ENCODE measurements around the gene CDK14.

CDK14 gene

DNA sequence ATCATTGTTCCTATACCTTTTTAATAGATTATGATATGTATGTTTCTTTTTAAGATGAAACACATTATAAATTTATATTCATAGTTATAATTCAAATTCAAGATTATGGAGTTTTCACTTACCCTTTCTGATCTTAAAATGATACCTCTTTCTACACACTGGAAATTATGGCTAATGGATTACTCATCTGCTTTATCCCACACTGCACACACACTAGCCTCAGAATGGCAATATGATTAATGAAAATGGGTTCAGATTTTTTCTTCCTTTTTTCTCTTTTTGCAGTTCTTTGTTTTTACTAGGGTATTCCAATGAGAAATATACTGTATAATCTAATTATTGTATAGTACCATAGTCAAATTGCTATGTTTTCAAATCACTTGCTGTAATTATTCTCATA lies 585.8 kb downstream of the CDK14 start:
- FAIRE-seq = peak; percentile 5
- DNase-seq (ENCODE audit: low spot score) = no peak

DNA sequence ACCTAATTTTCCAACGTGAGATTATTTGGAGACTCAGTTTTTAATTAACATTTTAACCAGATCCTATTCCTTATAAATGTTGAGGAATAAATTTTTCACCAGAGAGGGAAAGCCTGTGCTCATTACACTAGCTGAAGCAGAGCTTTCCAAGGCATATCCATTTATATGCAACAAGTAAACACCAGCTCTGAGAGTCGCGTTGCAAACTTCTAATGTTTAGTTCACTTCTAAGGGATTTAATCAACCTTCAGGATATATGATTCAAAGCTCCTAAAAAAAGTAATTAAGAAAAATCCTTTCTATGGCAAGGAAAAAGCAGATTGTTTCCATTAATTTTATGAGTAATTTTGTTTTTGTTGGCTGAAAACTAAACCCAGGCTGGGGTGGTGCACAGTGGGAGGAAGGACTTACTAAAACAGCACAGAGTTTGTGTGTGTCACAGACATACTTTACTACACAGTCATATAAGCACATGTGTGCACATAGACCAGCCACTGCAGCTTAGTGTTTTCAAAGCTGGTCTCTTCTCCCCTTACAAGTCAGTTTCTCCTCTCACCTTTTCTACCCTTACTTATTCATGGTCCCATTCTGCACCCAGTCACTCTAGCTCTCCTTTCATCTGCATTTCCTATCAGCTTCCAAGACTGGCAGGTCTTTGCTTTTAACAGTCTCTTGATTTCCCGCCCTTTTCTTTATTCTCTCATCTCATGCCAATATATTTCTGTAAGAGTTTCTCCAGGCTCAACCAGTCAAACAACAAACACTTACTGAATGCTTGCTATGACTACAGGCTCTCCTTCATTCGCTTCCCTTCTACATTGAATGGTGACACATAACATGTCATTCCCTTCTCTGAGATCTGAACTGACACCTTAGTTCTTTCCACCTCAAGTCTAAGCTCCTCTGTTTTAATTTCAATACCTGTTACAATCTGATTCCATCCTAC lies 587.0 kb downstream of the CDK14 start:
- DNase-seq (ENCODE audit: low spot score) = no peak
- no peak for FAIRE-seq

DNA sequence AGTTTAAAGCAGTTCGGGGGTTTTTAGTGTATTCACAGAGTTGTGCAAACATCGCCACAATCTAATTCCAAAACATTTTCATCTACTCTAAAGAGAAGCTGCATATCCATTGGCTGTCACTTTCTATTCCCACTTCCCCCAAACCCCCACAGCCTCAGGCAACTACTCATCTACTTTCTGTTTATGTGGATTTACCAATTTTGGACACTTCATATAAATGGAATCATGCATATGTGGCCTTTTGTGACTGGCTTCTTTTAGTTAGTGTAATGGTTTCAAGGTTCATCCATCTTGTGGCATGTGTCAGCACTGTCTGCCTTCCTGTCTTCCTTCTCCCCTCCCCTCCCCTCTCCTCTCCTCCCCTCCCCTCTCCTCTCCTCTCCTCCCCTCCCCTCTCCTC lies 589.6 kb downstream of the CDK14 start:
- DNase-seq (ENCODE audit: low spot score) (no peak), FAIRE-seq (no peak)

DNA sequence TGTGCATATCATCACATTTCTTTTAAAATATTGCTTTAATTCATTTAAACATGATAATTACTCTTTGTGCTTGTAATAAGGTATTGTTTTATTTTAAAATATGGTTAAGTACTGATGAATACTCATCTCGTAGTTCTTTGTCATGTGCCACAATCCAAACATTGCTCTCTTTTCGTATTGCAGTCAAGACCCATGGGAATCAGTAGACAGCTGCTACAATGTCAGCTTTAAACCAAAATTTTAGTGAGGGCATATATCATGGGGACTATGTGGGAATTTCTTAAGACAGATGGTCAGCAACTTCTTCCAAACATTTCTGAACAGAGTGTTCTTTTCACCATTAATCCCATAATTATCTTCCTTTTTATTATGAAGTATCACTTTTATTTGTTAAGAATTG lies 590.9 kb downstream of the CDK14 start:
- no peak for DNase-seq (ENCODE audit: low spot score)
- no peak for FAIRE-seq

DNA sequence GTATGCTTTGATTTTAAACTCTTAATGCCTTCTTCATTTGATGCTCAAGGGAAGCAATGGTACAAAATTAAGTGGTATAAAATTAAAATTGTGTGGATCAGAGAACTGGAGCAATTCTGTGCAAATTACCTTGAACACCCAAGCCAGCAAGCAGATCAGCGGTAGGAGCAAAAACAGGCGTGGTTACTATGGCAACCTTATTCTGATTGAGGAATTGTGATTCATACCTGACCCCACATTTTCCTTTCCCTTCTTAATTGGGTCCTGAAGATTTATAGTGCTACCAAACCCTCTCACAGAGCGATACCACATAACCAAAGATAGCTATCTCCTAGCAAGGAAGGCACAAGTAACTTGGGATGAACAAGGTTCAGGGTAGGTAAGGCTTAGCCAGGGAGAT lies 595.6 kb downstream of the CDK14 start:
- DNase-seq (ENCODE audit: low spot score) = no peak
- no peak for FAIRE-seq

DNA sequence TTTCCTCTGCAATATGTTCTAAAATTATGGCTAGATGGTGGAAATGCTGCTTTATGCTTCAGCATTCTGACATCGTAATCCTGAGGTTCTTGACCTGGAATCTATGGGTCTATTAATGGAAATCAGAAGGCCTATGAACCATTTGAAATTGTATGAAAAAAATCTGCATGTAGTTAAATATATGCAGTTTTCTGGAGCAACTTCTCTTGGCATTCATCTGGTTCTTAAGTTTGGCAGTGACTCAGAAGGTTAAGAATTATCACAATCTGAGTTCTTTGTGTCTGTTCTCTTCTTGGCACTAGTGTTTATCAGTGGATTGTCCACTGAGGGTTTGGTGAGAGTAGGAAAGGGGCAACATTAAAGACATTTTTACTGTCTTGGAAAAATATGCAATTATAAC lies 597.0 kb downstream of the CDK14 start:
- DNase-seq (ENCODE audit: low spot score) = no peak
- no peak for FAIRE-seq

DNA sequence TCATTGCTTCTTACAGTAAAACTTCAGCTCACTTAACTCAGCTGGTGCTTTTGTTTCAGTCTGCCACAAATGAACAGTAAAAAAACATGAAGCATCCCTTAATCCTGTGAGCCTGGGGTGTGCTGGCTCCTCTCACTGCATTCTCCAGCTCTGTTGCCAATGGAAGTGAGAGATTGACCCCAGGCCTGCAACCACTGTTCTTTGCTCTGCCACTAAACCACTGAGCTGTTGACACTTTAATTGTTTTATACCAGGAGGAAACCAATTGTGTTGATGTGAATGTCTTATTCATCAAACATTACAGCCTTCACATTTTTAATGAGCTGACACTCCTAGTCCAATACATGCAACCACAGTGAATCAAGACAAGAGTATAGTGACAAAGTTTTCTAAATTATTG lies 598.7 kb downstream of the CDK14 start:
- DNase-seq (ENCODE audit: low spot score) = no peak
- FAIRE-seq = no peak

DNA sequence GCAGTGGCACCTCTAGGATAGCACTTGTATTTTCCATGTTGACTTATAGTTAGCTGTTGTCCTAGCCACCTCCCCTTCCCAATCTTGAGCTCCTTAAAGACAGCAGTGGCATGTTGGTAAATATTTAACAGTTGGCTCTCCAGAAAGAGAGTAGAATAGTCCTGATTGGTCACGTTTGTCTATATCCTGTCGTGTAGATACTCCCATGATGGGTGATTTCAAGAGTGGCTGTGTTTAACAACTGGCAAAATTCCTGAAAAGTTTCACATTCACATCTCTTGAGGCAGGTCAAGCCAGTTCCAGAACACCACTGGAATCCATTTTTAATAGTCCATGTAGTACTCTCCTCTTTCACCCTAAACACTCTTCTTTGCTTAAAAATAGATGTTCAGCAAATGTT lies 599.9 kb downstream of the CDK14 start:
- DNase-seq (ENCODE audit: low spot score) = no peak
- FAIRE-seq = no peak

DNA sequence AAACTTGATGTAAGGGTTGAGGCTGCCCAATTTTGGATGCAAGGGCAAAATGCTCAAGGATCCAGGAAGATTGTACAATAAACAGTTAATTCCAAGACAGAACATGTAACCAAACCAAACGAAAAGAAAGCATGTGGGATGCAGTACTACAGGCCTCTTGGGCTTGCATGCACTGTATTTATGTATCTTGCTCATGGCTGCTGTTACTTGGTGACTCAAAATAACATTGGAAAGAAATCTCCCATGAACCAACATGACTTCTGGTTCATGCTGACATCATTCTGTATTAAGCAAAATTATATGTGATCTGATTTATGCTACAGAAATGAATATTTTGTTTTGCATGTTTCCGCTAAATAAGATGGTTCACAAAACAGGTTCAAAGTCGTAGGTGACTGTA lies 602.2 kb downstream of the CDK14 start:
- no peak for FAIRE-seq
- no peak for DNase-seq (ENCODE audit: low spot score)

DNA sequence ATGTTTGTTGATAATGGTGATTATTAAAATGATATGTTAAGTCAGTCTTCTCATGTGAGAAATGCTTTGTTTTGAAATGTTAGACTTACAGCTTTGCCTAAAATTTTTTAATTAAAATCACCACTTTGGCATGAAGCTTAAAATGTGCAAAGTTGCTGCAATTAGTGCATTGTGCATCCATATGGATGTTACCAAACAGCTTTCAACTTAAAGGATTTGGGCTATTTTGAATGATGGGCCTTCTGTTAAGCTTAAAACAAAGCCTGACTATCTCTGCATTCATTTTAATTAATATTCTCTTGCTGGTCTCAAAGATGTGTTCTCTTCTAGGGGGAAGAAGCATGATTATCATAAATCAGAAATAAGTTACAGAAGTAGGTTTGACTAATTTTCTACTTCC lies 603.5 kb downstream of the CDK14 start:
- DNase-seq (ENCODE audit: low spot score) = no peak
- FAIRE-seq = no peak

DNA sequence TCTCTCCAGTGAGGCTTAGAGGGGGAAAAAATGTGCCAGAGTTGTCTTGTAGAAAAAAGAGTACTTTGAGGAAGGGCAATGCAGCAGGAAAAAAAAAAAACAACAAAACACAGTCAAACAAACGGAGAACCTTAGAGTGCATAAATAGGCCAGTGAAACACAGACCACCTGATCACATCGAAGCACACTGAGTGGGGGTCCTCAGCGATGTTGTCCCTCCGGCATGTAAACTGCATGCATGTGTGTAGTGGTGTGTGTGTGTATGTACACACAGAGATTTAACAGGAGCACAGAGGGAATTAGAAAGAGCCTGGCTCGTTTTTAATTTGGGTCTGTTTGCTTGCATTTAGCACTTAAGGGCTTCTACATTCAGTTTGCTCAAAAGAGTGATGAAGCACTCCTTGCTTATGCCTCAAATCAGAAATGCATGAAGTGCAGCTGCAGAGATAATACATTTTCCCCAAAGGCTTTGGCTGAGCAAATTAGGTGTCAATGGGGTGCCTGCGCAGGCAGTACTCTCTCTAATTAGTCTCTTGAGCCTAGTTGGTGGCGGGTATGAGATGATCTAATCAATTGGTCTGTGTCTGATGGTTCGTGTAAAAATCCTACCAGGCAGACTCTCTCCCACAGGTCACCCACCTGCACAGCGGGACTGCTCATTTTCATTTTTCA lies 605.5 kb downstream of the CDK14 start:
- DNase-seq (ENCODE audit: low spot score) (no peak), FAIRE-seq (no peak)

DNA sequence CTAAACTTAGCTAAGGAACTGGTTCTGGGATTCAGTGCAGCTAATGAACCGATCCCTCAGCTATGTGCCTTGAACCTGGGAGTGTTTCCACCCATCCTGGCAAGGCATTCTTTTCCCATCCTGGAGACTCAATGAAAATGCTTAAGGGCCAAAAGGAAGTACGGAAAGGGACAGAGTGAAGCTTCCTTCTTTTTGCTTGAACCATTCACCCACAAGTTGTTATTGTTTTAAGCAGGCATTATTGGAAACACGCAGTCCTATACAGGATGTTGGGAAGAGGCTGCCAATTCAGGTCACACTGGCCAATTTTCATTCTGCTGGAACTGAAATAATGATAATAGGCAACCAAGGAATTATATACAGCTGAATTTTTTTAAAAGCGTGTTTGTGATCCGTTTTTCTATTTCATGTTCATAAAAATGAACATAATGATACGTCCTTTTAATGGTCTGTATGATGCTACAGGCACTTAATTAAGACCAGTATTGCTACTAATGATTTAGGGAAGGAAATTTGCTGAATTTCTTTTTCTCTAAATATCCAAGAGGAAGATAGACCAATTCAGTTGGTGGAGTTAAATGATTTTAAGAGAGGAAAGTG lies 610.3 kb downstream of the CDK14 start:
- no peak for DNase-seq (ENCODE audit: low spot score)
- no peak for FAIRE-seq

DNA sequence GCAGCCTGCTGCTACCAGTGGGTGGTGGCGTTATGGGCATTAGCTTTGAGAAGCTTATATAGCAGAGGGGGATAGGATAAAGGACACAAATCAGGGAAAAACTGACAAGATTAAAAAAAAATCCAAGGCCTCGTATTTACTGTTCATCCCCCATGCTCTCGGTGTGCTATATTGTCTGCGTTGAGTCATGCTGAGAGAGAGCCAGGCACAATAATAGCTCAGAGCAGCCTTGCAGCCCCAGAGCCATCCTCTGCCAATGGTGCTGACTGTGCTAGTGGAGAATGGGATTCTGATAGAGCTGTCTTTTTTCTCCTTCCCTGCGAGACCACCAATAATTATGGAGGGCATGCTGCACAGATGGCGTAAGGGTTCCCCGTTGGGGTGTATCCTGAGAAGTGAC lies 616.5 kb downstream of the CDK14 start:
- no peak for DNase-seq (ENCODE audit: low spot score)
- FAIRE-seq = no peak

DNA sequence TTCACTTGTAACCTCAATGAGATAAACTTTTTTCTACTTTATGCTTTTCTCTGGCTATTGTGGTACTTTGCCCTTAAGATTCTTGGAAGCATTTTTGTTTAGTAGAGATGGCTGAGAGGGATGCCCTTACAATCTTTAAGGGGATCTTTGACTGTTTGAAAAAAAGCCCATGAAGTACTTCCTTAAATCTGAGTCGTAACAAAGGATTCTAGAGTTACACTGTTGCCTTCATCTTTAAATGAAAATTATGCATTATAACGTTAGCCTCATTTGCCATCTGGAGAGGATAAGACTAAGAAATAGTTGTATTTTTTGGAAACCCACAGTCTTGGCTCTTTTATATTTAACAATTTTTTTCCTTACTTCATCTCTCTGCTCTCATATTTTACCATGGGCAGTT lies 630.3 kb downstream of the CDK14 start:
- FAIRE-seq = no peak
- DNase-seq (ENCODE audit: low spot score) = no peak

DNA sequence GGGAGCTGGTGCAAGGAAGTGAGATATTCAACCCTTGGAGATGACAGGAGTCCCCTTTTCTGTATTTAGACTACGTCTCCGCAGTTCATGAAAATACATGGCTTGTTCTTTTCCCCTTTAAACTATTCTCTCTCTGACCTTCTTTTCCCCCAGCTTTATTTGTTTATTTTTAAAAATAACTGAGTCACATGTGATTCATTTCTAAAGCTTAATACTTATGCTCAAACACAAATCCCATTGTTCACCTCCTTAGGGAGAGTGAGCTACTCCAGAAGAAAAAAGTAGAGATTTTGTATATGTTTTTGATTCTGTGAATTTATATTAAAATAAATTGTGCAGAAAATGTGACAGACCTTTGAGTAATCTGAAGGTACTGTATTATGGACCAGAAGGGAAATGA lies 632.2 kb downstream of the CDK14 start:
- no peak for DNase-seq (ENCODE audit: low spot score)
- no peak for FAIRE-seq

DNA sequence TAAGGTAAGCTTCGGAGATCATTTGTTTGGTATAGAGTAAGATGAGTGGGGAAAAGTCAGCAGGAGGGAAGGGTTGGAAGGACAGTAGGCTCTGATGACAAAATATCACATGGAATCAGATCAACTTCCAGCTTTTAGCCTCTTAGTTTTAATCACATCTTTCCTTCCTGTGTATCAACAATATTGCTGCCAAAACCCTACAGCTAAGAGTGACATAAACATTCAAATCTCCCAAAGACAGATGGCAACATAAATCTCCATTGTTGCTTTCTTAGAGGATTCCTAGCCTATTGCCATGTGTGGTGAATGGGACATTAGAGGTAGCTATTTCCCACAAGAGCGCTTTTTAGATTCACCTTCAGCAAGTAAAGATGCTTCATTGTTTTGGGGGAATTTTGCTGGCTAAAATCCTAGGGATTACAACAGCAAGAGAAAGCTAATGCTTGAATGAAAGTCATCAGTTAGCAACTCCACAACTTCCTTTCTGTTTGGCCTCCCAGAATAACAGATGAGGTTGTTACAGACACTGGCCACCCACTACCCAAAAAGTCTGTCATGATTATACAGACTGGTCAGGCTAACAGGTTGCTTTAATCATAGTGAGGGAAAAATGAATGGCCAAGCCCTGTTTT lies 632.9 kb downstream of the CDK14 start:
- FAIRE-seq (no peak), DNase-seq (ENCODE audit: low spot score) (no peak)

DNA sequence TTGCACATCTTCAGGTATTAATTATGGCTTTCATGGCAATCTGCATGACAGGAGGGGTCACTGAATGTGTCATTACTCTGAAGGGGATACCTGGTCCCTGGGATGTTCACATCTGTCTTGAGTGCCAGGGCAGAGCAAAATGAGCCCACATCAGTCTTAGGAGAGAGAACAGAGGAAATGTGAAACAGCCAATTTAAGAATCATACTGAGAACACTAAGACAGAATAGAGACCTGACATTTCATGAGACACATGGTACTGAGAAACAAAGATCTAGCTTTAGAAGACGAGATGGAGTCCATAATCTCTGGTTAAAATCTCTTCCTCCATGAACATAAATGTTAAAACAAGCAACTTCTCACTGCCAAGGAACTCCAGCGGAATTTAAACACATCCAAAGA lies 634.0 kb downstream of the CDK14 start:
- DNase-seq (ENCODE audit: low spot score) (no peak), FAIRE-seq (no peak)

DNA sequence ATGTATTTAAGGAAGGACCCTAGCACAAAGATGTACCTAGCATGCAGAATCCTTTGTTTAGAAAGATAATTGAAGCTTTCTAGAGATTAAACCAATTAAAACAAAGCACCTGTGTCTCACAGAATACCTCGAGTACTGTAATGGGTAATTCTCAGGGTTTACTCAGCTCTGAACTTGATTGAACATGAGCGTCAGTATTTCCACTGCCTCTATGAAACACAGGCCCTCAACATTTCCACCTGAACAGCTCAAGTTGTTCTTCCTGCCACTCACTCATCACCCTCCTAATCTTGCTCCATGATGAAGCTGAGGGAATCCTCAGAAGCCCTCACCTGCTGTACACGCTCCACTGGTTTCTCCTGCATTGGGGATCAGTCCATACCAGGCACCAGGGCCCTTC lies 634.4 kb downstream of the CDK14 start:
- DNase-seq (ENCODE audit: low spot score) (no peak), FAIRE-seq (no peak)

DNA sequence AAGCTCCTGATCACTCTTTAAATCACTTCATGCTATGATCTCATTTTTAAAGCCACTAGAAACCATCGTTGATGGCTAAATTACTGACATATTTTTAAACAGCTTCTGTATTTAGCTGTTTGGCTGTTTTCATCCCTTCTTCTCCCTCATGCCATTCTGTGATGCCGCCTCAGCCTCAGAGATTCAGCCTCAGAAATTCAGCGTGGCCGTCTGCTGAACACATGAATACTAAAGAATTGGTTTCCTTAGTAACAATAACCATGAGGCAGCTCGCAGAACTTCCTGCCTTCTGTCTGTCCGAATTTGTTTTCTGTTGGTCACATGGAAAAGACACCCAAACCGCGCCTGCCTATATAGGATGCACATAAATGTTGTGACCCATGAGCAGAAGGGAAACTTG lies 637.1 kb downstream of the CDK14 start:
- no peak for FAIRE-seq

DNA sequence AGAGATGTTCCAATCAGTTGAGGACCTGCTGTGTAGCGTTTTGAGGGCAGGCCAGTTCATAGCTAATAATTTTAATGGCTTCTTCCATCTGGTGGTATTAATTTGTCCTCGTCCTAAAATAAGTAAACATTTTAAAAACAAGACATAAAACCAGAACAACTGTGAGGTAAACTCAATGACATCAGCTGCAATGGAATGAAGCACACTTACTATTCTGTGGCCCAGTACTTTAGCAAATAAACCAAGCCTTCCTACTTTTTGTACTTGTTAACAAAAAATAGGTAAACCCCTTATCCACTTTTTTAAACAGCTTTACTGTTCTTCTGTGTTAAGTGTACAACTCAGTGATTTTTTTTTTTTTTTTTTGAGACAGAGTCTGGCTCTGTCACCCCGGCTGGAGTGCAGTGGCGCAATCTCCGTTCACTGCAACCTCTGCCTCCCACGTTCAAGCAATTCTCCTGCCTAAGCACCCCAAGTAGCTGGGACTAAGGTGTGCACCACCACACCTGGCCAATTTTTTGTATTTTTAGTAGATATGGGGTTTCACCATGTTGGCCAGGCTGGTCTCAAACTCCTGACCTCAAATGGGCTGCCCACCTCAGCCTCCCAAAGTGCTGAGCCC lies 639.2 kb downstream of the CDK14 start:
- FAIRE-seq (no peak), DNase-seq (ENCODE audit: low spot score) (no peak)

More for the DNA sequence above, 637.1 kb downstream of the CDK14 start:
- DNase-seq (ENCODE audit: low spot score) = no peak

DNA sequence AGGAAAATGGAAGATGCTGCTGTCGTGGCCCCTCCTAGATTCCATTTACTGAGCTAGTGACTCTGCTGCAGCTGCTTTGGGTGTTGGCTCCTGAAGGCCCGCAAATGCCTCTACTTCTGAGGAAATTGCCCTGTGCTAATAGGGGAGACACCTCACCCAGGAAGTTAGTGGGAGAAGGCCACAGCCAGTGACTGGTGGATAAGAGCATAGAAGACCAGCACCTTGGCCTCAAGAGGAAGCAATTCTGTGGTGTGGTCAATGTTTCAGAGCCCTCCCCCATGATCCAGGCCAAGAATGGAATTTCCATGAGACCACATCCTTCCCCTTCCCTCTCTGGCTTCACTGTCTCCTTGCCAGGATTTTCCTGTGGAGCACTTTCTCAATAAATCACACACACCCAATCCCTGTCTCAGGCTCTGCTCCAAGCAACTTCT lies 643.1 kb downstream of the CDK14 start:
- DNase-seq (ENCODE audit: low spot score) (peak; percentile 94), FAIRE-seq (peak; percentile 97)

DNA sequence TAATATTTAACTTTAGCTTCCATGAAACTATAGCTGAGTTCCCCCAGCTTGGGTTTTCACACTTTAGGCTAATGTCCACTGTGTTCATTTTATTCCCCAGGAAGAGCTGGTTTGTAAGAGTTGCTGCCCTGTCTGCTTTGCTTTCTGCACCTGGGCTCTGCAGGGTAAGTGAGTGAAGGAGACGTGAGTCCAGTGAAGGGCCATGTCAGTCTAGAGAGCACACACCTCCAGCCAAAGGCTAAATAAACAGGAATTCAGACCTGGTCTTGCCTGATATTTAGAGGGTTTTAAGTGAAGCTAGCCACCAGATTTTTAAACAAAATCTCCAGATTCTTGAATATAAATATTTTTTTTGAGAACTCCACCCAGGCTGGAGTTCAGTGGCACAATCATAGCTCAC lies 643.7 kb downstream of the CDK14 start:
- DNase-seq (ENCODE audit: low spot score) (no peak), FAIRE-seq (no peak)

Measured in RCC 7860 (cell line).